ENCODE data around the gene FGF22. TPM values are rescaled to one million over a fixed set of nuclear protein-coding genes. Genes with fewer than 3 reads are reported as not detected.
"Not testable (repeated sequence)": the region's sequence is repeated elsewhere in the genome, so short reads cannot be mapped to it uniquely, and the experiment has no call there.

Gene FGF22
- total RNA-seq, 4 donors from 2014 or later: 0.30 to 9.0 (median 3.4) TPM

DNA sequence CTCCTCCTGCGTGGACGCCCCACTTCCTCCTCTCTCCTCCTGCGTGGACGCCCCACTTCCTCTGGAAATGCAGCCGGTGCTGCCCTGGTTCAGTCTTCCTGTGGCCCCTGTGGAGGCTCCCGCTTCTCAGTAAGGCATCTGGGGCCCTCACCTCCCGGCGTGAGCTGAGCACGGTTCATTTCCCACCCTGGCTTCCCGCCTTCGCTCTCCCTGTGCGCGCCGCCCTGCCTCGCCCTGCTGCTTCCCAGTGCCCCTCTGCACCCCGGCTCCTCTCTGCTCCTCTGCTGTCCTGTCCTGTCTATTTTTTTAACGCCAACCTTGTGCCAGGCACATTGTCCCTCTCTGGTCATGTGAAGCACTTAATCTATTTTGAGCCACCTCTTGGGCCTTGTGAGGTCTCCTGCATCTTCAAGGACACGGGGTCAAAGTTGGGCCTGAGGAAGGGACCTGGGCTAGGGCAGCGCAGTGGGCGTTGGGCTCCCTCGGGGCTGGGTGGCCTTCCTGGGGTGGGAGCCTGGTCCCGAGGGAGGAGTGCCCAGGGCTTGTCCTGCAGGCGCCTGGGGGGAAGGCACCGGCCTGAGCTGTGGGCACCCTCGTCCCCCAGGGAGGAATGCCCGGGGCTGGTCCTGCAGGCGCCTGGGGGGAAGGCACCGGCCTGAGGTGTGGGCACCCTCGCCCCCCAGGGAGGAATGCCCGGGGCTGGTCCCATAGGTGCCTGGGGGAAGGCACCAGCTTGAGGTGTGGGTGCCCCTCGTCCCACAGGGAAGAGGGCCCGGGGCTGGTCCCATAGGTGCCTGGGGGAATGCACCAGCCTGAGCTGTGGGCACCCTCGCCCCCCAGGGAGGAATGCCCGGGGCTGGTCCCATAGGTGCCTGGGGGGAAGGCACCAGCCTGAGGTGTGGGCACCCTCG lies 37.0 kb upstream of the FGF22 start:
- TF ChIP-seq POLR2A (IDR thresholded peaks at IDR 0.05): no peak
- no peak for TF ChIP-seq EP300 (IDR thresholded peaks at IDR 0.05)
- no peak for TF ChIP-seq CTCF (IDR thresholded peaks at IDR 0.05)
- Histone ChIP-seq H3K9me3 (peaks cover 0 to 10% (median 0%) of the 10 kb centered on the region in 4 donors), H3K4me3 (no peak overlapping the region), H3K4me1 (no peaks in the 10 kb centered on the region), H3K27ac (no peak overlapping the region), H3K36me3 (no peaks in the 10 kb centered on the region), H3K27me3 (peaks cover 0 to 7% of the 10 kb centered on the region in 2 donors)
- DNase-seq (ENCODE audit: low spot score in 2 of 2): no peak
- 78 to 85% methylated on average over 33 to 35 of the region's 35 CpGs for WGBS, 2 donors

DNA sequence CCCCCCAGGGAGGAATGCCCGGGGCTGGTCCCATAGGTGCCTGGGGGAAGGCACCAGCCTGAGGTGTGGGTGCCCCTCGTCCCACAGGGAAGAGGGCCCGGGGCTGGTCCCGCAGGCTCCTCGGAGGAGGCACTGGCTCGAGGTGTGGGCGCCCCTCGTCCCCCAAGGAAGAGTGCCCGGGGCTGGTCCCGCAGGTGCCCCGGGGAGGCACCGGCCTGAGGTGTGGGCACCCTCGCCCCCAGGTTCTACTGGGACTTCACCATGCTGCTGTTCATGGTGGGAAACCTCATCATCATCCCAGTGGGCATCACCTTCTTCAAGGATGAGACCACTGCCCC lies 36.4 kb upstream of the FGF22 start:
- not testable (repeated sequence) for H3K27ac ChIP-seq; H3K4me1 ChIP-seq; H3K36me3 ChIP-seq; H3K4me3 ChIP-seq; DNase-seq (ENCODE audit: low spot score in 2 of 2); H3K9me3 ChIP-seq; H3K27me3 ChIP-seq
- WGBS, 2 donors: 83 to 86% methylated on average over 11 to 13 of the region's 13 CpGs

- H3K4me1 ChIP-seq; H3K27ac ChIP-seq; H3K9me3 ChIP-seq; H3K36me3 ChIP-seq; H3K4me3 ChIP-seq; DNase-seq (ENCODE audit: low spot score in 2 of 2); H3K27me3 ChIP-seq: not testable (repeated sequence)
- WGBS, 2 donors: 90 to 96% methylated on average over 15 to 16 of the region's 20 CpGs
Observed at GRCh38 chr19:603779-604178, 35.9 kb upstream of the FGF22 start.

DNA sequence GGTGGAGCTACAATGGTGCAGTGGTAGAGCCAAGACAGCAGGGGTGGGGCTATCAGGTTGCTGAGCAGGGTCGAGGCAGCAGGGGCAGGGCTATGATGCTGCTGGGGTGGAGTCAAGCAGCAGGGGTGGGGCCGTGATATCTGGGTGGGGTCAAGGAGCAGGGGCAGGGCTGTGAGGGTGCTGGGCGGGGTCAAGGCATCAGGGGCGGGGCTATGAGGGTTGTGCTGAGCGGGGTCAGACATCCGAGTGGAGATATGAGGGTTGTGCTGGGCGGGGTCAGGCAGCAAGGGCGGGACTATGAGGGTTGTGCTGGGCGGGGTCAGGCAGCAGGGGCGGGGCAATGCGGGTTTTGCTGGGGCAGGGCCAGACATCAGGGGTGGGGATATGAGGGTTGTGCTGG lies 35.3 kb upstream of the FGF22 start:
- DNase-seq (ENCODE audit: low spot score in 2 of 2): no peak
- H3K27ac ChIP-seq: no peak overlapping the region
- TF ChIP-seq EP300 (IDR thresholded peaks at IDR 0.05) (no peak), POLR2A (IDR thresholded peaks at IDR 0.05) (no peak), CTCF (IDR thresholded peaks at IDR 0.05) (no peak)
- H3K36me3 ChIP-seq: no peaks in the 10 kb centered on the region
- peaks cover 0 to 10% (median 0%) of the 10 kb centered on the region in 4 donors for H3K9me3 ChIP-seq
- H3K4me1 ChIP-seq: peaks cover 0 to 12% (median 3%) of the 10 kb centered on the region in 4 donors
- no peaks in the 10 kb centered on the region for H3K27me3 ChIP-seq
- no peak overlapping the region for H3K4me3 ChIP-seq
- 82 to 88% methylated on average over 11 of the region's 11 CpGs for WGBS, 2 donors

GRCh38 chr19:605061-605971 lies 34.4 kb upstream of the FGF22 start:
- not testable (repeated sequence) for H3K27me3 ChIP-seq; DNase-seq (ENCODE audit: low spot score in 2 of 2); H3K27ac ChIP-seq; H3K36me3 ChIP-seq; H3K4me3 ChIP-seq; H3K9me3 ChIP-seq
- 83 to 84% methylated on average over 11 to 21 of the region's 34 CpGs for WGBS, 2 donors
- peaks cover 0 to 22% (median 10%) of the 10 kb centered on the region in 4 donors for H3K4me1 ChIP-seq

DNA sequence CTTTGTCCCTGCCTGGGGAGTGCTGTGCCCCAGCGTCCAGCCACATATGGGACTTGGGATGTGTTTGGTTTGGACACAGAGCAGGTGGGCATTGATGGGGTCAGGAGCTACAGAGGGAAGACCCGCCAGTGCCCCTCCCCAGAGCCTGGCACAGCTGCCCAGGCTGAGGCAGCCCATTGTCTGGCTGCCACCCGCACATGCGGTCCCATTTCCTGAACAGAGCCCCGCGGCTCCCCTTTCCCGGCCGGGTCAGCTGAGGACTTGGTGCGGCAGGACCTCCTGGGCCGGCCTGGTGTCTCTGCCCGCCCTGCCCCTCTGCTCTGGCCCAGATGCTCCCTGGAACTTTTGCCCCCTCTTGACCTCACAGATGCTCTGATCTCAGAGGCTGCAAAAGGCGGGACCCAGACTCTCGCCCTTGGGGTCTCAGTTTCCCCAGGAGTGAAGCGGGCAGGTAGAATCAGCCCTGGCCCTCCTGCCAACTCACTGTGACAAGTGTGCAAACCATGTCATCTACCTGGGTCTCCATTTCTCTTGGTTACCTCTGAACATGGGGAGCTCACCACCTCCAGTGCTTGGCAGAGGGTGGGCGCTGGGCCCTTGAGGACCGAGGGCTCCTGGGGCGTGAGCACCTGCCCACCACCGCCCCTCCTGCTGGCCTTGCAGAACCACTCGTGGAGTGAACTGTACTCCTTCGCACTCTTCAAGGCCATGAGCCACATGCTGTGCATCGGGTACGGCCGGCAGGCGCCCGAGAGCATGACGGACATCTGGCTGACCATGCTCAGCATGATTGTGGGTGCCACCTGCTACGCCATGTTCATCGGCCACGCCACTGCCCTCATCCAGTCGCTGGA lies 32.2 kb upstream of the FGF22 start:
- DNase-seq (ENCODE audit: low spot score in 2 of 2): no peak
- H3K36me3 ChIP-seq: no peaks in the 10 kb centered on the region
- TF ChIP-seq CTCF (IDR thresholded peaks at IDR 0.05) (no peak), EP300 (IDR thresholded peaks at IDR 0.05) (no peak), POLR2A (IDR thresholded peaks at IDR 0.05) (no peak)
- no peak overlapping the region for H3K27ac ChIP-seq
- WGBS, 2 donors: 83 to 96% methylated on average over 17 to 29 of the region's 30 CpGs
- H3K27me3 ChIP-seq: no peaks in the 10 kb centered on the region
- no peak overlapping the region for H3K4me3 ChIP-seq
- H3K4me1 ChIP-seq: peaks cover 0 to 37% (median 22%) of the 10 kb centered on the region in 4 donors
- no peaks in the 10 kb centered on the region for H3K9me3 ChIP-seq

Data from tibial nerve (tissue), 4 donors.